HG03103 (cell line): ENCODE results near the gene DBNDD1.
"Not testable (repeated sequence)": the region's sequence is repeated elsewhere in the genome, so short reads cannot be mapped to it uniquely, and the experiment has no call there.

Experiments used
- ATAC-seq: cut with Tn5 transposase; IDR thresholded peaks from one replicate; pipeline ENCODE4 v1.9.1; 2021; ENCODE audit warnings: low read depth; ENCODE audit not compliant: unreplicated experiment

Gene DBNDD1

GRCh38 chr16:90012991-90013745, 6.1 kb downstream of the DBNDD1 start:
- no peak for ATAC-seq

- no peak for ATAC-seq
Measured at GRCh38 chr16:90011908-90012501, 7.3 kb downstream of the DBNDD1 start.

GRCh38 chr16:90011508-90011819, 7.8 kb downstream of the DBNDD1 start:
- no peak for ATAC-seq

GRCh38 chr16:90010676-90011507, 8.4 kb downstream of the DBNDD1 start:
- no peak for ATAC-seq

GRCh38 chr16:90009172-90009899, 9.9 kb downstream of the DBNDD1 start:
- no peak for ATAC-seq

- no peak for ATAC-seq
Measured at GRCh38 chr16:90008708-90009145, 10.5 kb downstream of the DBNDD1 start.

- not testable (repeated sequence) for ATAC-seq
Measured at GRCh38 chr16:90007635-90008234, 11.5 kb downstream of the DBNDD1 start.

- ATAC-seq, result no peak
Measured at GRCh38 chr16:90007015-90007414, 12.2 kb downstream of the DBNDD1 start.

GRCh38 chr16:90005956-90006663, 13.1 kb downstream of the DBNDD1 start:
- ATAC-seq, result no peak

GRCh38 chr16:90004577-90004976, 14.7 kb downstream of the DBNDD1 start:
- no peak for ATAC-seq

- no peak for ATAC-seq
Measured at GRCh38 chr16:90002759-90003158, 16.5 kb downstream of the DBNDD1 start.

- ATAC-seq, result no peak
Measured at GRCh38 chr16:90001761-90002503, 17.3 kb downstream of the DBNDD1 start.

- ATAC-seq, result no peak
Measured at GRCh38 chr16:90000733-90001427, 18.4 kb downstream of the DBNDD1 start.

- no peak for ATAC-seq
Measured at GRCh38 chr16:89999831-90000574, 19.3 kb downstream of the DBNDD1 start.

GRCh38 chr16:89996178-89996489, 23.1 kb downstream of the DBNDD1 start:
- no peak for ATAC-seq

GRCh38 chr16:89995475-89996177, 23.6 kb downstream of the DBNDD1 start:
- not testable (repeated sequence) for ATAC-seq

GRCh38 chr16:89994721-89995474, 24.4 kb downstream of the DBNDD1 start:
- not testable (repeated sequence) for ATAC-seq
